Stimulated activated memory B cell treated with anti-CD40 and anti-IgM and Interleukin-4, amounts not matched to agents 10 μg/mL and 1 μg/mL and 100 μg/mL, for 72 hours (primary cell): ENCODE results near the gene NKX2-3.

Experiments
- ATAC-seq: fragments of 150-1000 bp; cut with Tn5 transposase; 2 replicates; pipeline ENCODE4 v1.10.0; 2021
- H3K27ac Mint-ChIP-seq: one replicate; pipeline ENCODE4 v1.8.0; 2022; ENCODE audit warnings: mild to moderate bottlenecking, mixed read lengths
- H3K27me3 Mint-ChIP-seq: one replicate; pipeline ENCODE4 v1.8.0; 2022; ENCODE audit warnings: mixed read lengths
- H3K36me3 Mint-ChIP-seq: one replicate; pipeline ENCODE4 v1.8.0; 2022; ENCODE audit warnings: mixed read lengths
- H3K4me1 Mint-ChIP-seq: one replicate; pipeline ENCODE4 v1.8.0; 2022; ENCODE audit warnings: mixed read lengths
- H3K4me3 Mint-ChIP-seq: one replicate; pipeline ENCODE4 v1.8.0; 2022; ENCODE audit warnings: mild to moderate bottlenecking, moderate library complexity, mixed read lengths
- H3K9me3 Mint-ChIP-seq: one replicate; pipeline ENCODE4 v1.8.0; 2022; ENCODE audit warnings: mixed read lengths

NKX2-3 gene

GRCh38 chr10:99573790-99574189 is 41.0 kb downstream of the NKX2-3 start:
- Mint-ChIP-seq H3K9me3 (no peaks in the 10 kb centered on the region), H3K4me1 (peaks cover 15% of the 10 kb centered on the region), H3K27me3 (peaks cover 8% of the 10 kb centered on the region), H3K27ac (no peak overlapping the region), H3K36me3 (no peaks in the 10 kb centered on the region), H3K4me3 (no peak overlapping the region)
- no peak for ATAC-seq

GRCh38 chr10:99579971-99580370 is 47.2 kb downstream of the NKX2-3 start:
- no peaks in the 10 kb centered on the region for H3K36me3 Mint-ChIP-seq
- H3K27me3 Mint-ChIP-seq = peaks cover 20% of the 10 kb centered on the region
- H3K9me3 Mint-ChIP-seq = no peaks in the 10 kb centered on the region
- no peak overlapping the region for H3K27ac Mint-ChIP-seq
- no peak overlapping the region for H3K4me3 Mint-ChIP-seq
- H3K4me1 Mint-ChIP-seq = no peaks in the 10 kb centered on the region
- no peak for ATAC-seq

- Mint-ChIP-seq H3K27me3 (peaks cover 20% of the 10 kb centered on the region), H3K4me1 (no peaks in the 10 kb centered on the region), H3K4me3 (no peak overlapping the region), H3K27ac (no peak overlapping the region), H3K9me3 (no peaks in the 10 kb centered on the region), H3K36me3 (no peaks in the 10 kb centered on the region)
- no peak for ATAC-seq
Measured at GRCh38 chr10:99582255-99582770, 49.6 kb downstream of the NKX2-3 start.

GRCh38 chr10:99583687-99584086 is 50.9 kb downstream of the NKX2-3 start:
- H3K36me3 Mint-ChIP-seq = no peaks in the 10 kb centered on the region
- no peaks in the 10 kb centered on the region for H3K4me1 Mint-ChIP-seq
- no peak for ATAC-seq
- peaks cover 23% of the 10 kb centered on the region for H3K27me3 Mint-ChIP-seq
- no peak overlapping the region for H3K4me3 Mint-ChIP-seq
- H3K9me3 Mint-ChIP-seq = no peaks in the 10 kb centered on the region
- no peak overlapping the region for H3K27ac Mint-ChIP-seq
